Measurements from ENCODE around the gene WDR90. TPM values are rescaled to one million over a fixed set of nuclear protein-coding genes. Genes with fewer than 3 reads are reported as not detected.

WDR90 gene
- total and polyA plus RNA-seq, 2 experiments from 2014 or later = 8.2 to 16.5 TPM

GRCh38 chr16:677316-678190 lies 28.4 kb downstream of the WDR90 start:
- no peaks in the 10 kb centered on the region for H4K20me1 ChIP-seq (ENCODE audit: insufficient read depth)
- H3K79me2 ChIP-seq (ENCODE audit: insufficient read depth) = peaks cover 19% of the 10 kb centered on the region
- WGBS, 2 experiments (ENCODE audit: low coverage in 1 of 2, low lambda C conversion rate in 2 of 2, missing lambda C conversion rate in 2 of 2) = 53 to 64% methylated on average over 43 to 45 of the region's 57 CpGs
- no peak overlapping the region for H3K27ac ChIP-seq
- no peak for DNase-seq
- no peaks in the 10 kb centered on the region for H3K9me3 ChIP-seq (ENCODE audit: low read depth)
- peaks cover 10% of the 10 kb centered on the region; the same call in 1 of the 2 replicates for H3K36me3 ChIP-seq (ENCODE audit: low read depth)
- H3K4me3 ChIP-seq = no peak overlapping the region
- H2AFZ ChIP-seq = no peak overlapping the region
- H3K27me3 ChIP-seq (replicated peaks; ENCODE audit: insufficient read depth) = no peaks in the 10 kb centered on the region
- H3F3A ChIP-seq (ENCODE audit: insufficient read depth) = peaks cover 13% of the 10 kb centered on the region; the same call in 1 of the 2 replicates
- H3K9ac ChIP-seq = no peak overlapping the region
- peaks cover 10% of the 10 kb centered on the region for H3K4me1 ChIP-seq (ENCODE audit: insufficient read depth)
- no peak overlapping the region for H3K4me2 ChIP-seq (ENCODE audit: unreplicated experiment)
- in situ Hi-C loops (cut with MboI) = no loop called here
- no peaks in the 10 kb centered on the region for H3K9me2 ChIP-seq (ENCODE audit: insufficient read depth)
- no peak for TF ChIP-seq EZH2 (IDR thresholded peaks at IDR 0.05; ENCODE audit: insufficient read depth, poor library complexity, severe bottlenecking)
- no peak for TF ChIP-seq EZH2phosphoT487 (IDR thresholded peaks at IDR 0.05; ENCODE audit: insufficient read depth, low read depth)

- peaks cover 11% of the 10 kb centered on the region; the same call in 1 of the 2 replicates for H3K36me3 ChIP-seq (ENCODE audit: low read depth)
- H3K4me3 ChIP-seq = no peak overlapping the region
- H3K27ac ChIP-seq = no peak overlapping the region
- peaks cover 27% of the 10 kb centered on the region for H3K79me2 ChIP-seq (ENCODE audit: insufficient read depth)
- no peak overlapping the region for H3K9ac ChIP-seq
- H2AFZ ChIP-seq = no peak overlapping the region
- H4K20me1 ChIP-seq (ENCODE audit: insufficient read depth) = no peaks in the 10 kb centered on the region
- TF ChIP-seq EZH2 (IDR thresholded peaks at IDR 0.05; ENCODE audit: insufficient read depth, poor library complexity, severe bottlenecking) = no peak
- no peak for TF ChIP-seq EZH2phosphoT487 (IDR thresholded peaks at IDR 0.05; ENCODE audit: insufficient read depth, low read depth)
- WGBS, 2 experiments (ENCODE audit: low coverage in 1 of 2, low lambda C conversion rate in 2 of 2, missing lambda C conversion rate in 2 of 2) = 63 to 65% methylated on average over 19 to 21 of the region's 21 CpGs
- DNase-seq = no peak
- in situ Hi-C loops (cut with MboI) = no loop called here
- no peak overlapping the region for H3K4me2 ChIP-seq (ENCODE audit: unreplicated experiment)
- H3K9me3 ChIP-seq (ENCODE audit: low read depth) = no peaks in the 10 kb centered on the region
- H3K4me1 ChIP-seq (ENCODE audit: insufficient read depth) = peaks cover 14% of the 10 kb centered on the region
- no peaks in the 10 kb centered on the region for H3K27me3 ChIP-seq (replicated peaks; ENCODE audit: insufficient read depth)
- H3K9me2 ChIP-seq (ENCODE audit: insufficient read depth) = no peaks in the 10 kb centered on the region
- H3F3A ChIP-seq (ENCODE audit: insufficient read depth) = peaks cover 15% of the 10 kb centered on the region; the same call in 1 of the 2 replicates
Observed at GRCh38 chr16:678209-678857, 29.2 kb downstream of the WDR90 start.

GRCh38 chr16:678858-679813 lies 30.0 kb downstream of the WDR90 start:
- H2AFZ ChIP-seq = peak overlapping the region; percentile 84
- H4K20me1 ChIP-seq (ENCODE audit: insufficient read depth) = no peaks in the 10 kb centered on the region
- peak overlapping the region; percentile 74 for H3K4me3 ChIP-seq
- H3K9ac ChIP-seq = peak overlapping the region; percentile 62
- in situ Hi-C loops (cut with MboI) = no loop called here
- TF ChIP-seq EZH2phosphoT487 (IDR thresholded peaks at IDR 0.05; ENCODE audit: insufficient read depth, low read depth) (no peak), EZH2 (IDR thresholded peaks at IDR 0.05; ENCODE audit: insufficient read depth, poor library complexity, severe bottlenecking) (no peak)
- no peaks in the 10 kb centered on the region for H3K27me3 ChIP-seq (replicated peaks; ENCODE audit: insufficient read depth)
- no peaks in the 10 kb centered on the region for H3K9me2 ChIP-seq (ENCODE audit: insufficient read depth)
- peaks cover 15% of the 10 kb centered on the region for H3K4me1 ChIP-seq (ENCODE audit: insufficient read depth)
- H3K36me3 ChIP-seq (ENCODE audit: low read depth) = peaks cover 11% of the 10 kb centered on the region; the same call in 1 of the 2 replicates
- peaks cover 32% of the 10 kb centered on the region for H3K79me2 ChIP-seq (ENCODE audit: insufficient read depth)
- peaks cover 15% of the 10 kb centered on the region; the same call in 1 of the 2 replicates for H3F3A ChIP-seq (ENCODE audit: insufficient read depth)
- peak; percentile 64 for DNase-seq
- H3K4me2 ChIP-seq (ENCODE audit: unreplicated experiment) = peak overlapping the region; percentile 70
- H3K27ac ChIP-seq = no peak overlapping the region
- WGBS, 2 experiments (ENCODE audit: low coverage in 1 of 2, low lambda C conversion rate in 2 of 2, missing lambda C conversion rate in 2 of 2) = 17 to 23% methylated on average over 40 to 45 of the region's 52 CpGs
- no peaks in the 10 kb centered on the region for H3K9me3 ChIP-seq (ENCODE audit: low read depth)

Measured in GM23248 (cell line).